HK-2 (cell line): Measurements from ENCODE around the gene ZNF649.
A peak's percentile ranks its signal among the peaks of the same experiment; 100 is the strongest.
"Not testable (repeated sequence)": the region's sequence is repeated elsewhere in the genome, so short reads cannot be mapped to it uniquely, and the experiment has no call there.

Experiments
- DNase-seq: peaks from one replicate; pipeline ENCODE4 v3.0.0-alpha.2; 2018; ENCODE audit not compliant: unreplicated experiment

ZNF649 gene

GRCh38 chr19:51904331-51905165 lies at the start of gene ZNF649:
ZNF649 (minus strand) TSS chr19:51905017; CDS start chr19:51900107, 4,910 bp downstream.
- peak; percentile 81 for DNase-seq

- no peak for DNase-seq
These were observed 44.2 kb upstream of the ZNF649 start for GRCh38 chr19:51948975-51949374.

GRCh38 chr19:51946602-51947001 lies 41.8 kb upstream of the ZNF649 start:
- DNase-seq: no peak

GRCh38 chr19:51944798-51945552 lies 40.2 kb upstream of the ZNF649 start:
- DNase-seq: no peak

DNA sequence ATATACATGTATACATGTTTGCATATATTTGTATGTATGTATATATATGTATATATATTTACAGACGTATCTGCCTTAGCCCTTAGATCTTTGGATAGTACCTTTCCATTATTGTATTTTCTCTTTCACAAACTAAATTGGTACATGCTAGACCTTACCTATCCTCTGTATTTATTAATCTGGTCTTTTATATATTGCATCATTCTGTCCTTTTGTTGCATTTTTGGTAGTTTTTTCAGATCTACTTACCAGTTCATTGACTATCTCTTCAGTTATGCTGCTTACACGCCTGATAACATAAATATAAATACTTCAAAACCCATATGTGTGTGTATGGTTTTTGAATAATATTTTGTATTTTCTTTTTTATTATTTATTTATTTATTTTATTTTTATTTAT lies 34.1 kb upstream of the ZNF649 start:
- DNase-seq: no peak

DNA sequence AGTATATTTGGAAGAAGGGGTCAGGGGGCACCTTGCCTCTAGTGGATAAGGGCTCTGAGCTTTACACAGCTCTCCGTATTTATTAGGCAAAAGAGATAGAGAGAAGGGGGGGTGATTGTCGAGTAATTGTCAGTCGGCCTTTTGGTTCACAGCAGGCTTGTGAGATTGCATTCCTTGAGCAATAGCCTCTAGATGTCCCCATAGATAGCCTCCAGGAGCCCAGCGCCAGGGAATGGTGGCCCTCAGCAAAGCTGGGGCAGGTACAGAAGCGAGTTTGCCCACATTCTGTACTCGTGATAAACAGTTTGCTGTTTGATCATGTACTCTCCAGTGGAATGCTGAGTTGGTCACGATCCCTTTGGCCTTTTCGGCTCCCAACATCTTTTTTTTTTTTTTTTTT lies 27.1 kb upstream of the ZNF649 start:
- no peak for DNase-seq

GRCh38 chr19:51927859-51928258 lies 23.0 kb upstream of the ZNF649 start:
- no peak for DNase-seq

- DNase-seq: peak; percentile 86
These were observed 22.2 kb upstream of the ZNF649 start, which contains the start of gene ZNF613 for GRCh38 chr19:51926784-51927741. ZNF613 (plus strand) TSS chr19:51927472; CDS start chr19:51936221, 8,749 bp downstream.

- no peak for DNase-seq
These were observed 21.6 kb upstream of the ZNF649 start for GRCh38 chr19:51926426-51926783.

DNA sequence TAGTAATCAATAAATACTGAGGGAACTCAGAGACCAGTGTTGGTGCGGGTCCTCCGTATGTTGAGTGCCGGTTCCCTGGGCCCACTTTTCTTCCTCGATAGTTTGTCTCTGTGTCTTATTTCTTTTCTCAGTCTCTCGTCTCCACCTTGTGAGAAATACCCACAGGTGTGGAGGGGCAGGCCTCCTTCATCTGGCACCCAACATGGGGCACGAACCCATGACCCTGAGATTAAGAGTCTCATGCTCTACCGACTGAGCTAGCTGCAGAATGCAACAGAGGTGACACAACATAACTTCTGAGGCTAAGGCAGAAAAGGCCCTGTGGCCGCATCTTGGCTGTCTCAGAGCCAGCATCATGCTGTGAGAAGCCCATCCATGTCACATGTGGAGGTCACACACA lies 17.1 kb upstream of the ZNF649 start:
- no peak for DNase-seq

GRCh38 chr19:51919606-51920005 lies 14.8 kb upstream of the ZNF649 start:
- no peak for DNase-seq

GRCh38 chr19:51916167-51916566 lies 11.3 kb upstream of the ZNF649 start:
- no peak for DNase-seq

DNA sequence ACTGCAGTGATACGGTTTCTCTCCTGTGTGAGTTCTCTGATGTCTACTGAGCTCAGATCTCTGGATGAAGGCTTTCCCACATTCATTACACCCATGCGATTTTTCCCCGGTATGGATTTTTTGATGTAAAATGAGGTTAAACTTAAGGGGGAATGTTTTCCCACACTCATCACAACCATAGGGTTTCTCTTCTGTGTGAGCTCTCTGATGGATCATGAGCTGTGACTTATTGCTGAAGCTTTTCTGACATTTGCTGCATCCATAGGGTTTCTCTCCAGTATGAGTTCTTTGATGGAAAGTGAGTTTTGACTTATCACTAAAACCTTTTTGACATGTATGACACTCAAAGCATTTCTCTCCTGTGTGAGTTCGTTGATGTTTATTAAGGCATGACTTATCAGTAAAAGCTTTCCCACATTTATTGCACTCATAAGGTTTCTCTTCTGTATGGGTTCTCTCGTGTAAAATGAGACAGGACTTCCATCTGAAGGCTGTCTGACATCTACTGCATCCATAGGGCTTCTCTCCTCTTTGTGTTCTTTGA lies 10.6 kb upstream of the ZNF649 start:
- no peak for DNase-seq

DNA sequence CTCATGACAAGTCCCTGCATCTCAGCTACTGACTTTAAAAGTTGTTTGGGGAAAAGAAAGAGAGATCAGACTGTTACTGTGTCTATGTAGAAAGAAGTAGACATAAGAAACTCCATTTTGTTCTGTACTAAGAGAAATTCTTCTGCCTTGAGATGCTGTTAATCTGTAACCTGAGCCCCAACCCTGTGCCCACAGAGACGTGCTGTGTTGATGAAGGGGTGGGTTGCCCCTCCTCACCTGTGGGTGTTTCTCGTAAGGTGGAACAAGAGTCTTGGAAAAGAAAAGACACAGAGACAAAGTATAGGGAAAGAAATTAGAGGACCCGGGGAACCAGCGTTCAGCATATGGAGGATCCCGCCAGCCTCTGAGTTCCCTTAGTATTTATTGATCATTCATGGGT lies 3.2 kb upstream of the ZNF649 start:
- not testable (repeated sequence) for DNase-seq

DNA sequence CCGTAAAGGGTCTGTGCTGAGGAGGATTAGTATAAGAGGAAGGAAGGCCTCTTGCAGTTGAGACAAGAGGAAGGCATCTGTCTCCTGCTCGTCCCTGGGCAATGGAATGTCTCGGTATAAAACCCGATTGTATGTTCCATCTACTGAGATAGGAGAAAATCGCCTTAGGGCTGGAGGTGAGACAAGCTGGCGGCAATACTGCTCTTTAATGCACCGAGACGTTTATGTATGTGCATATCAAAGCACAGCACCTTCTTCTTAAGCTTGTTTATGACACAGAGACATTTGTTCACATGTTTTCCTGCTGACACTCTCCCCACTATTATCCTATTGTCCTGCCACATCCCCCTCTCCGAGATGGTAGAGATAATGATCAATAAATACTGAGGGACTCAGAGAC lies 1.3 kb upstream of the ZNF649 start:
- DNase-seq: not testable (repeated sequence)

GRCh38 chr19:51905639-51906038 lies 822 bp upstream of the ZNF649 start:
- not testable (repeated sequence) for DNase-seq

- DNase-seq: no peak
These were observed 389 bp upstream of the ZNF649 start for GRCh38 chr19:51905206-51905605.

GRCh38 chr19:51903192-51903591 lies 1.6 kb downstream of the ZNF649 start:
- no peak for DNase-seq

DNA sequence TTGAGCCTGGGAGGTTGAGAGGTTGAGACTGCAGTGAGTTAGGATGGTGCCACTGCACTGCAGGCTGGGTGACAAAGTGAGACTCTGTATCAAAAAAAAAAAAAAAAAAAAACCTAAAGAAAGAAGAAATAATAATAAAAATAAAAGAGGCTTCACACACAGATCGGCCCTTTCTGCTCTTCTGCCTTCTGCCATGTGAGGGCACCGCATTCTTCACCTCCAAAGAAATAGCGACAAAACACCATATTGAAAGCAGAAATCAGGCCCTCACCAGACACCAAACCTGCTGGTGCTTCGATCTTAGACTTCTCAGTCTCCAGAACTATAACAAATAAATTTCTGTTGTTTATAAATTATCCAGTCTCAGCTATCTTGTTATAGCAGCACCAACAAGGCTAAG lies 3.0 kb downstream of the ZNF649 start:
- no peak for DNase-seq

GRCh38 chr19:51891193-51891747 lies 13.5 kb downstream of the ZNF649 start:
- DNase-seq: no peak

GRCh38 chr19:51889934-51890333 lies 14.9 kb downstream of the ZNF649 start:
- no peak for DNase-seq
